HUDEP-2 (cell line): ENCODE measurements around the gene UMODL1.

Experiments
- DNase-seq, 76 experiments: peaks; one replicate each; lab custom pipeline; 2025; ENCODE audit not compliant: unreplicated experiment in 76 of 76; lab: John Stamatoyannopoulos, UW

UMODL1 gene

GRCh38 chr21:42124081-42124480, 53.0 kb downstream of the UMODL1 start:
- no peak for DNase-seq

GRCh38 chr21:42124826-42125570, 53.9 kb downstream of the UMODL1 start:
- DNase-seq = no peak

- DNase-seq = no peak
Measured at GRCh38 chr21:42125571-42126544, 54.7 kb downstream of the UMODL1 start.

- DNase-seq = no peak
Measured at GRCh38 chr21:42127164-42128150, 56.3 kb downstream of the UMODL1 start.

GRCh38 chr21:42129300-42130266, 58.5 kb downstream of the UMODL1 start:
- no peak for DNase-seq

- no peak for DNase-seq
Measured at GRCh38 chr21:42130441-42130840, 59.3 kb downstream of the UMODL1 start.

GRCh38 chr21:42132183-42132582, 61.1 kb downstream of the UMODL1 start:
- no peak for DNase-seq

- DNase-seq = no peak
Measured at GRCh38 chr21:42133131-42133530, 62.0 kb downstream of the UMODL1 start.

- DNase-seq = no peak
Measured at GRCh38 chr21:42135386-42136052, 64.4 kb downstream of the UMODL1 start.

GRCh38 chr21:42137191-42137904, 66.2 kb downstream of the UMODL1 start:
- no peak for DNase-seq

- no peak for DNase-seq
Measured at GRCh38 chr21:42140196-42140934, 69.2 kb downstream of the UMODL1 start.

- DNase-seq = no peak
Measured at GRCh38 chr21:42141643-42142042, 70.5 kb downstream of the UMODL1 start.

- DNase-seq = no peak
Measured at GRCh38 chr21:42142141-42142540, 71.0 kb downstream of the UMODL1 start.

GRCh38 chr21:42142627-42143026, 71.5 kb downstream of the UMODL1 start:
- DNase-seq = no peak

- DNase-seq = no peak
Measured at GRCh38 chr21:42143111-42143510, 72.0 kb downstream of the UMODL1 start.

GRCh38 chr21:42144221-42144620, 73.1 kb downstream of the UMODL1 start:
- no peak for DNase-seq
